B cell (primary cell): ENCODE data around the gene RASGRP2. TPM values are rescaled to one million over a fixed set of nuclear protein-coding genes. Genes with fewer than 3 reads are reported as not detected.

Experiments
- ATAC-seq: fragments of 200-7000 bp; cut with Tn5 transposase; one replicate; pipeline ENCODE4 v1.10.0; 2021; ENCODE audit warnings: low read depth, mild to moderate bottlenecking, moderate number of reproducible peaks, moderate library complexity
- CTCF ChIA-PET: fragments of 350-600 bp; sonication (Branson Sonifier 250); formaldehyde crosslinking; loops from one replicate; lab custom pipeline; 2021; ENCODE audit warnings: antibody characterized with exemption, inconsistent platforms; lab: Charles Lee
- POLR2A ChIA-PET: fragments of 350-600 bp; sonication (Branson Sonifier 250); formaldehyde crosslinking; loops from one replicate; lab custom pipeline; 2021; ENCODE audit warnings: antibody characterized with exemption; lab: Charles Lee
- DNase-seq: peaks from one replicate; pipeline ENCODE4 v3.0.0; 2013
- H2AFZ ChIP-seq: 2 replicates; pipeline ENCODE4 v1.6.1; 2012; ENCODE audit warnings: mild to moderate bottlenecking, low read depth, low read length; ENCODE audit not compliant: insufficient read depth, poor library complexity, severe bottlenecking
- H3K27ac ChIP-seq, 2 donors: 1 replicate in 1 of 2; 2 replicates in 1 of 2; pipeline ENCODE4 v1.5.1; 2012 to 2013; ENCODE audit warnings: low read length in 2 of 2, mild to moderate bottlenecking in 2 of 2, moderate library complexity in 1 of 2
- H3K27me3 ChIP-seq, 4 experiments: fragments of 200-600 bp in 1 of 4; sonication (generic) in 1 of 4; replicated peaks in 1 of 4; 1 replicate in 2 of 4; 2 replicates in 2 of 4; pipeline versions ENCODE4 v1.6.1 to v1.7.0; 2013 to 2016; ENCODE audit warnings: low read length in 3 of 4, mild to moderate bottlenecking in 2 of 4, mixed read lengths in 1 of 4, moderate library complexity in 1 of 4; ENCODE audit not compliant: insufficient read depth in 4 of 4, control insufficient read depth in 3 of 4; ENCODE audit errors: control extremely low read depth in 1 of 4
- H3K36me3 ChIP-seq, 2 experiments: replicated peaks in 1 of 2; 1 replicate in 1 of 2; 2 replicates in 1 of 2; pipeline versions ENCODE4 v1.6.1 to v1.7.1; 2013; ENCODE audit warnings: low read length in 1 of 2; ENCODE audit not compliant: insufficient read depth in 2 of 2, control insufficient read depth in 1 of 2; ENCODE audit errors: control extremely low read depth in 1 of 2, extremely low read depth in 1 of 2
- H3K4me1 ChIP-seq, 2 donors: fragments of 200-600 bp in 1 of 2; sonication (generic) in 1 of 2; 1 replicate in 1 of 2; 2 replicates in 1 of 2; pipeline versions ENCODE4 v1.5.1 to v1.6.1; 2013 to 2017; ENCODE audit warnings: low read length in 2 of 2; ENCODE audit not compliant: control insufficient read depth in 2 of 2, insufficient read depth in 2 of 2
- H3K4me2 ChIP-seq: replicated peaks from 2 replicates; pipeline ENCODE3; 2012; ENCODE audit warnings: mild to moderate bottlenecking, low read depth, low read length; ENCODE audit not compliant: poor library complexity, severe bottlenecking
- H3K4me3 ChIP-seq, 5 experiments: fragments of 200-600 bp in 1 of 5; sonication (generic) in 1 of 5; 1 replicate in 3 of 5; 2 replicates in 2 of 5; pipeline versions ENCODE4 v1.5.1 to v1.7.0; 2011 to 2016; ENCODE audit warnings: low read length in 4 of 5, mild to moderate bottlenecking in 4 of 5, low read depth in 2 of 5, control low read depth in 1 of 5, moderate library complexity in 1 of 5; ENCODE audit not compliant: insufficient read depth in 1 of 5; ENCODE audit errors: control extremely low read depth in 1 of 5, extremely low read depth in 1 of 5
- H3K79me2 ChIP-seq: fragments of 200-600 bp; sonication (generic); one replicate; pipeline ENCODE4 v1.6.0; 2016; ENCODE audit warnings: low read length; ENCODE audit not compliant: control insufficient read depth, insufficient read depth
- H3K9ac ChIP-seq: fragments of 200-600 bp; sonication (generic); 2 replicates; pipeline ENCODE4 v1.6.1; 2017; ENCODE audit warnings: mild to moderate bottlenecking, low read length, moderate library complexity
- H3K9me3 ChIP-seq, 3 donors: one replicate each; pipeline versions ENCODE4 v1.6.1 to v1.7.1; 2013; ENCODE audit warnings: low read length in 2 of 3; ENCODE audit not compliant: control insufficient read depth in 2 of 3, insufficient read depth in 1 of 3; ENCODE audit errors: control extremely low read depth in 1 of 3
- H4K20me1 ChIP-seq: 2 replicates; pipeline ENCODE4 v1.6.0; 2012; ENCODE audit warnings: mild to moderate bottlenecking, low read length; ENCODE audit not compliant: insufficient read depth, control insufficient read depth, poor library complexity, severe bottlenecking
- H3K27ac Mint-ChIP-seq: one replicate; pipeline ENCODE4 v1.8.0; 2021; ENCODE audit warnings: mixed read lengths
- H3K27me3 Mint-ChIP-seq: one replicate; pipeline ENCODE4 v1.8.0; 2021; ENCODE audit warnings: mixed read lengths
- H3K4me1 Mint-ChIP-seq: one replicate; pipeline ENCODE4 v1.8.0; 2021; ENCODE audit warnings: mixed read lengths
- H3K4me3 Mint-ChIP-seq: one replicate; pipeline ENCODE4 v1.8.0; 2021; ENCODE audit warnings: mixed read lengths
- H3K9me3 Mint-ChIP-seq: one replicate; pipeline ENCODE4 v1.8.0; 2022; ENCODE audit warnings: mixed read lengths; ENCODE audit not compliant: insufficient read depth
- EZH2 ChIP-seq: IDR thresholded peaks from 2 replicates; pipeline ENCODE4 v1.6.1; 2012; ENCODE audit warnings: borderline replicate concordance, low read depth, mild to moderate bottlenecking, moderate library complexity, low read length; ENCODE audit not compliant: insufficient read depth, poor library complexity, severe bottlenecking
- WGBS: methylation state at CpG from one replicate; pipeline ENCODE4 v1.1.5; 2013; ENCODE audit warnings: missing lambda C conversion rate; ENCODE audit not compliant: insufficient coverage; 5-methylcytosine and 5-hydroxymethylcytosine counted together
- intact Hi-C: fragments of 100-400 bp; cut with micrococcal nuclease; formaldehyde crosslinking; loops from one replicate; pipeline ENCODE4 v1.10.0; 2022
- polyA plus RNA-seq: library from polyadenylated mRNA; depleted of rRNA; stranded (reverse); fragments of >200 nt; gene quantifications from 2 replicates; pipeline ENCODE4 v1.2.3, GENCODE V29; 2012
- total RNA-seq, 2 donors: library from RNA; stranded (reverse); fragments of 120-200 nt in 1 of 2; gene quantifications; 1 replicate in 1 of 2; 2 replicates in 1 of 2; pipeline versions ENCODE4 v1.2.3 to v1.2.4, GENCODE V29; 2013 to 2022
- TF ChIP-seq, protein P1 (sequence below): fragments of 200-600 bp; IDR thresholded peaks from one replicate; pipeline ENCODE4 v1.8.0; 2022; ENCODE audit warnings: antibody characterized with exemption, mild to moderate bottlenecking

RASGRP2 gene
- total and polyA plus RNA-seq, 2 donors (not counting 1 experiment from before 2014, with no cell fraction given) = 628 to 1,139 TPM

DNA sequence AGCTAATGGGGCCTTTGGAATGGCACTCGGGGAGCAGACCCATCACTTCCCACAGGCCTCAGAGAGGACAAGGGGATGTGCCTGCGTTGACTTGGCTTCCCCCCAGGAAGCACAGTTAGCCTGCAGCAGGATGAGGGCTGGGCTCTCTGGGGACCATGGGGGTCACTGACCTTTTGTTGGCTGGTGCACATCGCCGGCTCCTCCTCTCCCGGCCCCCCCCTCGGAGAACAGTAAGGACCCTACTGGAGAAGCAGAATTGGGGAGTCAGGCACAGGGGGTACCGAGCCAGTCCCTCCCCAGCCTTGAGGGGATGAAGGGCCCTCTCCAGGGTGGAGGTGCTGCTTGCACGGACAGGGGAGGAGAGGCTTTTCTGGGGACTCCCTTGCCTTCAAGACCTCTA, 53.7 kb downstream of the RASGRP2 start:
- peaks cover 15% of the 10 kb centered on the region for H3K27me3 Mint-ChIP-seq
- no peaks in the 10 kb centered on the region for H3K9me3 ChIP-seq
- H3K79me2 ChIP-seq = no peaks in the 10 kb centered on the region
- H3K27me3 ChIP-seq = peaks cover 0 to 21% (median 10%) of the 10 kb centered on the region in 4 experiments
- intact Hi-C loops = no loop called here
- POLR2A ChIA-PET = no interaction called here
- no peak overlapping the region for H3K27ac ChIP-seq
- H3K27ac Mint-ChIP-seq = no peak overlapping the region
- no peaks in the 10 kb centered on the region for H3K36me3 ChIP-seq
- no peak overlapping the region for H3K4me2 ChIP-seq
- peaks cover 24 to 38% of the 10 kb centered on the region in 2 donors for H3K4me1 ChIP-seq
- no peak overlapping the region for H2AFZ ChIP-seq
- no peak overlapping the region for H3K9ac ChIP-seq
- no peak overlapping the region for H3K4me3 ChIP-seq
- DNase-seq (no peak), ATAC-seq (no peak)
- no peaks in the 10 kb centered on the region for H3K9me3 Mint-ChIP-seq
- WGBS = 51% methylated on average over 6 of the region's 8 CpGs
- H3K4me3 Mint-ChIP-seq = no peak overlapping the region
- TF ChIP-seq EZH2 = no peak
- TF ChIP-seq, protein P1, sequence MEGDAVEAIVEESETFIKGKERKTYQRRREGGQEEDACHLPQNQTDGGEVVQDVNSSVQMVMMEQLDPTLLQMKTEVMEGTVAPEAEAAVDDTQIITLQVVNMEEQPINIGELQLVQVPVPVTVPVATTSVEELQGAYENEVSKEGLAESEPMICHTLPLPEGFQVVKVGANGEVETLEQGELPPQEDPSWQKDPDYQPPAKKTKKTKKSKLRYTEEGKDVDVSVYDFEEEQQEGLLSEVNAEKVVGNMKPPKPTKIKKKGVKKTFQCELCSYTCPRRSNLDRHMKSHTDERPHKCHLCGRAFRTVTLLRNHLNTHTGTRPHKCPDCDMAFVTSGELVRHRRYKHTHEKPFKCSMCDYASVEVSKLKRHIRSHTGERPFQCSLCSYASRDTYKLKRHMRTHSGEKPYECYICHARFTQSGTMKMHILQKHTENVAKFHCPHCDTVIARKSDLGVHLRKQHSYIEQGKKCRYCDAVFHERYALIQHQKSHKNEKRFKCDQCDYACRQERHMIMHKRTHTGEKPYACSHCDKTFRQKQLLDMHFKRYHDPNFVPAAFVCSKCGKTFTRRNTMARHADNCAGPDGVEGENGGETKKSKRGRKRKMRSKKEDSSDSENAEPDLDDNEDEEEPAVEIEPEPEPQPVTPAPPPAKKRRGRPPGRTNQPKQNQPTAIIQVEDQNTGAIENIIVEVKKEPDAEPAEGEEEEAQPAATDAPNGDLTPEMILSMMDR = no peak
- no peaks in the 10 kb centered on the region for H4K20me1 ChIP-seq
- H3K4me1 Mint-ChIP-seq = peaks cover 33% of the 10 kb centered on the region
- CTCF ChIA-PET = interaction anchor here (0.6 to 2.7 kb wide), 7 partner anchors 15 to 351 kb away, joined by 3 to 47 read pairs (median 11); partner anchors contain the start of gene RASGRP2

DNA sequence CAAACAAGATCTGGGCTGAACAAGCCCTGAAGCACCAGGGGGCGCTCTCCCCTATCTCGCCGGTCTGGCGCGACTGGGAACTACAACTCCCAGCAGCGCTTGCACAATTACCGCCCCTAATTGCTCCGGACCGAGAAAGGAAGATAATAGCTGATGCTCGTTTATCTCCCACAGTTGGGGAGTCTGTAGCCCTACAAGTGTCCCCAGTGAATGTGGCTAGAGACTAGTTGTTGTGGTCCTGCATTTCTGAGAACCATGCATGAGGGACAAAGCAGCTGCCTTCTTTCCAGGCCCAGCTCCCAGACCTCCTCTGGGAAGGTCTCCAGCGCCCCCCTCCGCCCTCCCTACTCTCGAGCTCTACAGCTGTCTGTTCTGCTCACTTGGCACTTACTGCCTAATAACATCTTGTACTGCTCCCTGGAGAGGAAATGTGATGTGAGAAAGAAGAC, 55.4 kb downstream of the RASGRP2 start:
- Histone ChIP-seq H3K79me2 (no peaks in the 10 kb centered on the region), H2AFZ (peak overlapping the region; percentile 74), H4K20me1 (no peaks in the 10 kb centered on the region), H3K27ac (peak overlapping the region in 1 of 2 donors; percentile 5), H3K4me1 (peaks cover 14 to 23% of the 10 kb centered on the region in 2 donors), H3K27me3 (peaks cover 0 to 18% (median 8%) of the 10 kb centered on the region in 4 experiments), H3K9me3 (no peaks in the 10 kb centered on the region), H3K4me2 (peak overlapping the region; percentile 84), H3K9ac (peak overlapping the region; percentile 68), H3K4me3 (peak overlapping the region; percentile 37 to 74 (median 63)), H3K36me3 (no peaks in the 10 kb centered on the region)
- DNase-seq = peak; percentile 94
- ChIA-PET CTCF (interaction anchor here (0.5 to 2.7 kb wide), 52 partner anchors 8 to 1735 kb away, joined by 3 to 47 read pairs (median 4); partner anchors contain the start of genes ARL2, CDC42BPG, NRXN2 and PRDX5), POLR2A (interaction anchor here (0.5 to 1.5 kb wide), 7 partner anchors 16 to 1685 kb away, joined by 3 to 7 read pairs (median 3); partner anchors contain the start of genes CAPN1, PRDX5, RASGRP2 and SF1)
- 1% methylated on average over 10 of the region's 13 CpGs for WGBS
- ATAC-seq = peak; percentile 95
- peak overlapping the region; percentile 88 for H3K4me3 Mint-ChIP-seq
- H3K27ac Mint-ChIP-seq = peak overlapping the region; percentile 88
- H3K4me1 Mint-ChIP-seq = peaks cover 20% of the 10 kb centered on the region
- intact Hi-C loops = loop anchor here (1.0 kb wide), 5 partner anchors 35 to 429 kb away; partner anchors contain the start of genes NRXN2, TRMT112 and ZNHIT2
- H3K9me3 Mint-ChIP-seq = no peaks in the 10 kb centered on the region
- TF ChIP-seq, protein P1 = peak; percentile 92
- no peak for TF ChIP-seq EZH2
- H3K27me3 Mint-ChIP-seq = peaks cover 15% of the 10 kb centered on the region
